ENCODE data around the gene TMEM140.

DNA sequence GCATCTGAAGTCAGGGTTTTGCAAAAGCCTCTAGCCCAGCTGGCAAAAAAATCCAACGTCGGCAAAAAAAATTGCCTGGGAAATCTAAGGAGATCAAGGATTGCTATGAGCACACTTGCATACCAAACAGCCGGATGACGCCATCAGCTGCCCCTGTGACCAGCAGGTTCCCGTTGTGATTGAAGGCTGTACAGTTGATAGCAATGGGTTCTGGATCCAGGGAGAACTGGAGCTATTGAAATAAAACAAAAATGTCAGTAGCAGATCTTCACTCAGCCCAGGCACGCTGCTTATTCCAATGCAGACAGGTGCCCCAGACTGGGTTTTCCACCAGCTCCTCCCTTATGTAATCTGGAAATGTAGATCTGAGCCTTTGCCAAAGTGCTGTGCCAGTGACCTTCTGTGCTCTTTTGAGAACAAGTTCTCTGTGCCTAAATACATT is 41.4 kb downstream of the TMEM140 start:
- TF ChIP-seq, protein P1, sequence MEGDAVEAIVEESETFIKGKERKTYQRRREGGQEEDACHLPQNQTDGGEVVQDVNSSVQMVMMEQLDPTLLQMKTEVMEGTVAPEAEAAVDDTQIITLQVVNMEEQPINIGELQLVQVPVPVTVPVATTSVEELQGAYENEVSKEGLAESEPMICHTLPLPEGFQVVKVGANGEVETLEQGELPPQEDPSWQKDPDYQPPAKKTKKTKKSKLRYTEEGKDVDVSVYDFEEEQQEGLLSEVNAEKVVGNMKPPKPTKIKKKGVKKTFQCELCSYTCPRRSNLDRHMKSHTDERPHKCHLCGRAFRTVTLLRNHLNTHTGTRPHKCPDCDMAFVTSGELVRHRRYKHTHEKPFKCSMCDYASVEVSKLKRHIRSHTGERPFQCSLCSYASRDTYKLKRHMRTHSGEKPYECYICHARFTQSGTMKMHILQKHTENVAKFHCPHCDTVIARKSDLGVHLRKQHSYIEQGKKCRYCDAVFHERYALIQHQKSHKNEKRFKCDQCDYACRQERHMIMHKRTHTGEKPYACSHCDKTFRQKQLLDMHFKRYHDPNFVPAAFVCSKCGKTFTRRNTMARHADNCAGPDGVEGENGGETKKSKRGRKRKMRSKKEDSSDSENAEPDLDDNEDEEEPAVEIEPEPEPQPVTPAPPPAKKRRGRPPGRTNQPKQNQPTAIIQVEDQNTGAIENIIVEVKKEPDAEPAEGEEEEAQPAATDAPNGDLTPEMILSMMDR (conservative IDR thresholded peaks at IDR 0.05), result no peak
- TF ChIP-seq ZFX (IDR thresholded peaks at IDR 0.05), result no peak

All from C4-2B (cell line).